Mucosa of descending colon (tissue), 3 donors: ENCODE data around the gene PRM1. TPM values are rescaled to one million over a fixed set of nuclear protein-coding genes. Genes with fewer than 3 reads are reported as not detected.

Experiments
- ATAC-seq: fragments of 200-7000 bp; cut with Tn5 transposase; one replicate; pipeline ENCODE4 v1.9.1; 2020; ENCODE audit warnings: mild to moderate bottlenecking, moderate library complexity
- DNase-seq, 3 donors: peaks; one replicate each; pipeline ENCODE4 v3.0.0-alpha.2; 2020
- H3K36me3 ChIP-seq: fragments of 200-600 bp; one replicate; pipeline ENCODE4 v1.8.0; 2021; ENCODE audit warnings: low read depth, mild to moderate bottlenecking
- H3K4me1 ChIP-seq: fragments of 200-600 bp; one replicate; pipeline ENCODE4 v1.8.0; 2021; ENCODE audit warnings: low read depth, mild to moderate bottlenecking
- H3K4me3 ChIP-seq: fragments of 200-600 bp; one replicate; pipeline ENCODE4 v1.8.0; 2021; ENCODE audit warnings: mild to moderate bottlenecking
- H3K9me3 ChIP-seq: fragments of 200-600 bp; one replicate; pipeline ENCODE4 v1.8.0; 2021; ENCODE audit warnings: mild to moderate bottlenecking
- CTCF ChIP-seq: fragments of 200-600 bp; IDR thresholded peaks from one replicate; pipeline ENCODE4 v1.8.0; 2022; ENCODE audit warnings: antibody characterized with exemption, mild to moderate bottlenecking
- intact Hi-C, 2 donors: fragments of 100-400 bp; cut with DNase I in 1 of 2; cut with micrococcal nuclease in 1 of 2; formaldehyde crosslinking; loops; one replicate each; pipeline versions ENCODE4 v1.11.0 to v1.11.1; 2022; cut with DNase I, micrococcal nuclease
- total RNA-seq, 3 donors: library from RNA; stranded (reverse); fragmentation: NEBNext Ultra II Directional in 2 of 3; extraction: Animal tissue kit (Norgen Biotek cat#: 25700) in 2 of 3; gene quantifications; one replicate each; pipeline versions ENCODE4 v1.2.1 to v1.2.4, GENCODE V29; 2021 to 2023
- donor health status: DM: no; HTN: no; CAD: no; lungs with moderate emphysema.
- donor health status: DM: no; HTN: no; CAD: no.
- donor health status: DM: no; HTN: yes; CAD: no.

The PRM1 gene
- total RNA-seq, 3 donors from 2014 or later: not detected

GRCh38 chr16:11255737-11256660 lies 25.1 kb downstream of the PRM1 start, which contains the start of gene SOCS1:
Gene SOCS1, minus strand, starts transcription at chr16:11256204. Its CDS starts 726 bp downstream, at chr16:11255478.
- DNase-seq: peak; percentile 90 to 92 (median 91)
- peak; percentile 80 for ATAC-seq
- H3K36me3 ChIP-seq: no peaks in the 10 kb centered on the region
- intact Hi-C loops: loop anchor here (5.0 to 10.0 kb wide), 2 partner anchors 281 to 284 kb away; no protein-coding TSS in a partner anchor
- H3K4me3 ChIP-seq: peak within 1 kb of the TSS; percentile 63
- no peaks in the 10 kb centered on the region for H3K9me3 ChIP-seq
- H3K4me1 ChIP-seq: peaks cover 18% of the 10 kb centered on the region
- peak; percentile 88 for TF ChIP-seq CTCF

- DNase-seq (peak; percentile 59 to 81 (median 76)), ATAC-seq (peak; percentile 20)
- no peaks in the 10 kb centered on the region for H3K9me3 ChIP-seq
- peak overlapping the region; percentile 63 for H3K4me3 ChIP-seq
- no peaks in the 10 kb centered on the region for H3K36me3 ChIP-seq
- H3K4me1 ChIP-seq: peaks cover 18% of the 10 kb centered on the region
- intact Hi-C loops: loop anchor here (5.0 to 10.0 kb wide), 2 partner anchors 280 to 283 kb away; no protein-coding TSS in a partner anchor
- no peak for TF ChIP-seq CTCF
Measured at GRCh38 chr16:11254913-11255736, 26.0 kb downstream of the PRM1 start.

- H3K36me3 ChIP-seq: no peaks in the 10 kb centered on the region
- no peak for TF ChIP-seq CTCF
- peak overlapping the region; percentile 63 for H3K4me3 ChIP-seq
- intact Hi-C loops: loop anchor here in 1 of 2 donors (10.0 kb wide), 1 partner anchor 279 kb away; no protein-coding TSS in a partner anchor
- DNase-seq (no peak), ATAC-seq (no peak)
- peaks cover 18% of the 10 kb centered on the region for H3K4me1 ChIP-seq
- no peaks in the 10 kb centered on the region for H3K9me3 ChIP-seq
Measured at GRCh38 chr16:11253995-11254912, 26.9 kb downstream of the PRM1 start.

- no peaks in the 10 kb centered on the region for H3K9me3 ChIP-seq
- peaks cover 13% of the 10 kb centered on the region for H3K4me1 ChIP-seq
- no peaks in the 10 kb centered on the region for H3K36me3 ChIP-seq
- TF ChIP-seq CTCF: no peak
- DNase-seq (no peak), ATAC-seq (no peak)
- H3K4me3 ChIP-seq: no peak overlapping the region
- intact Hi-C loops: loop anchor here in 1 of 2 donors (10.0 kb wide), 1 partner anchor 279 kb away; no protein-coding TSS in a partner anchor
Measured at GRCh38 chr16:11253009-11253994, 27.8 kb downstream of the PRM1 start.
